ENCODE data around the gene HES6.

DNA sequence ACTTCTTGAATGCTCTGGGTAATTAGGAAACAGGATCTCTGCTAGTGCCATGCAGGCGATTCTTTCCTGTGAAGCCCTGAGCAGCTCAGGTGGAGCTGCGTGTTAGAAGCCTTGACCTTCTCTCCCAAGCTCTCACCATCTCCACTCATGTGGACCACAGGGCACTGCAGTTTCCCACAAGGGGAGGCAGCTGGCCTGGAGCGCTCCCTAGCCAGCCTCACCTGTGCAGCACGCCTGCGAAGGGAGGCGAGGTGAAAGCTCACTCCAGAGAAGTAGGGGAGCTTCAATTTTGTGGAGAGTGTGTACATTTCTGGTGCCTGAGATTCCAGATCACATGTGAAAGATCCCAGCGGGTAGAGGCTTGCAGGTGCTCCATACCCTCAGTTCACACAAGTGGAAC is 11.1 kb upstream of the HES6 start:
- TF ChIP-seq, protein P1, sequence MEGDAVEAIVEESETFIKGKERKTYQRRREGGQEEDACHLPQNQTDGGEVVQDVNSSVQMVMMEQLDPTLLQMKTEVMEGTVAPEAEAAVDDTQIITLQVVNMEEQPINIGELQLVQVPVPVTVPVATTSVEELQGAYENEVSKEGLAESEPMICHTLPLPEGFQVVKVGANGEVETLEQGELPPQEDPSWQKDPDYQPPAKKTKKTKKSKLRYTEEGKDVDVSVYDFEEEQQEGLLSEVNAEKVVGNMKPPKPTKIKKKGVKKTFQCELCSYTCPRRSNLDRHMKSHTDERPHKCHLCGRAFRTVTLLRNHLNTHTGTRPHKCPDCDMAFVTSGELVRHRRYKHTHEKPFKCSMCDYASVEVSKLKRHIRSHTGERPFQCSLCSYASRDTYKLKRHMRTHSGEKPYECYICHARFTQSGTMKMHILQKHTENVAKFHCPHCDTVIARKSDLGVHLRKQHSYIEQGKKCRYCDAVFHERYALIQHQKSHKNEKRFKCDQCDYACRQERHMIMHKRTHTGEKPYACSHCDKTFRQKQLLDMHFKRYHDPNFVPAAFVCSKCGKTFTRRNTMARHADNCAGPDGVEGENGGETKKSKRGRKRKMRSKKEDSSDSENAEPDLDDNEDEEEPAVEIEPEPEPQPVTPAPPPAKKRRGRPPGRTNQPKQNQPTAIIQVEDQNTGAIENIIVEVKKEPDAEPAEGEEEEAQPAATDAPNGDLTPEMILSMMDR (conservative IDR thresholded peaks at IDR 0.05; ENCODE audit: low read length), result no peak
- no peak for TF ChIP-seq EZH2phosphoT487 (IDR thresholded peaks at IDR 0.05; ENCODE audit: borderline replicate concordance, low read depth, low read length)
